HG02884 (cell line): Measurements from ENCODE around the gene PPARA.

Experiments used
- ATAC-seq: cut with Tn5 transposase; IDR thresholded peaks from one replicate; pipeline ENCODE4 v1.9.1; 2021; ENCODE audit warnings: mild to moderate bottlenecking, moderate library complexity; ENCODE audit not compliant: unreplicated experiment

The PPARA gene

GRCh38 chr22:46113910-46114517, 36.3 kb upstream of the PPARA start:
- no peak for ATAC-seq

DNA sequence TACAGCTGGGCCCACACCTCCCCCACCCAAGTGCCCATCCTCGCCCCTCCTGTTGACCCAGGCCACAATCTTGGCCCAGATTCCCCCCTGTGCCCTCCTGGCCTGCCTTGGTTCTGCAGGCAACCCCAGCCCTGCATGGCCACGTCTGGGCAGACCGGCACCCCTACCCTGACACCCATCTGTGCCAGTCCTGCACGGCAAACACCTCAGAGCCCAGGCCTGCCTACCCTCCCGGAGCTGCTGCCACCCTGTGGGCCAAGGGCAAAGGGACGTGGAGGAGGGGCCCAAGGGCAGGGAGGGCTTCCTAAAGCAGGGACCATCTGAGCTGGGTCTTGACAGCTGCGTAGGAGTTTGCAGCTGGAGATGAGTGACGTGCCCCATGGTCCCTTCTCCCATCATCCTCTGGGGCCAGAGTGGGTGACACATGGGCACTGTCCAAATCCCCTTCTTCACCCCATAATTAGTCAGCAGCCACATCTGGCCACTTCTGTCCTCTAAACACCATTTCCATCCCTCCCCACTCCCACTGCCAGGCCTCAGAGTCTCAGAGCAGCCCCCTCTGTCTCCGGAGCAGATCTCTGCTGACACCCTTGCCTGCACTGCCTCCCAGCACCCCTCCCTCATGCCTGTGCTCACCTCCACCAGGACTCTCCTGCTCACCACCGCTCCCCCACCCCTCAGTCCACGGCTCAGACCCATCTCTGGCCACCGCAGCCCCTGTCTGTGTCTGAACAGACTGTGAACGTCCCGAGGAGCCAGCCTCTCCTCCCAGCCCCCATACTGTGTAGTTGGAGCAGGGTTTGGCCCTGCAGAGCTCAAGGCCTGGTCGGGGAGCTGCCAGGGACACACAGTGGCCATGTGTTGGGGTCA, 35.6 kb upstream of the PPARA start:
- no peak for ATAC-seq

DNA sequence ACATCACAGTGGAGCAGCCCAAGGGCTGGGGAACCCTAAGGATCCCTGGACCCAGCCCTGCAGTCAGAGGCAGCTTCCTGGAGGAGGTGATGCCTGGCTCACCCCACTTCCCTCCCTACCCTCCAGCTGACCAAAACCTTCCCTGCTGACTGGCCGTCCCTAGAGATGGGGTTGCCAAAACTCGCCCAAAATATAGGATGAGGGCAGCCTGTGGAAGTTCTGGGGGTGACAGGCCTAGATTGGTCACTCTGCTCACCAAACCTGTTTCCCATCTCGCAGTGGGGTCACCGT, 35.0 kb upstream of the PPARA start:
- ATAC-seq, result no peak

- ATAC-seq, result no peak
These were observed 34.4 kb upstream of the PPARA start for GRCh38 chr22:46115755-46116490.

GRCh38 chr22:46116491-46116958, 33.8 kb upstream of the PPARA start:
- no peak for ATAC-seq

GRCh38 chr22:46117206-46118199, 32.8 kb upstream of the PPARA start:
- ATAC-seq, result no peak

GRCh38 chr22:46119093-46119728, 31.1 kb upstream of the PPARA start:
- ATAC-seq, result no peak

DNA sequence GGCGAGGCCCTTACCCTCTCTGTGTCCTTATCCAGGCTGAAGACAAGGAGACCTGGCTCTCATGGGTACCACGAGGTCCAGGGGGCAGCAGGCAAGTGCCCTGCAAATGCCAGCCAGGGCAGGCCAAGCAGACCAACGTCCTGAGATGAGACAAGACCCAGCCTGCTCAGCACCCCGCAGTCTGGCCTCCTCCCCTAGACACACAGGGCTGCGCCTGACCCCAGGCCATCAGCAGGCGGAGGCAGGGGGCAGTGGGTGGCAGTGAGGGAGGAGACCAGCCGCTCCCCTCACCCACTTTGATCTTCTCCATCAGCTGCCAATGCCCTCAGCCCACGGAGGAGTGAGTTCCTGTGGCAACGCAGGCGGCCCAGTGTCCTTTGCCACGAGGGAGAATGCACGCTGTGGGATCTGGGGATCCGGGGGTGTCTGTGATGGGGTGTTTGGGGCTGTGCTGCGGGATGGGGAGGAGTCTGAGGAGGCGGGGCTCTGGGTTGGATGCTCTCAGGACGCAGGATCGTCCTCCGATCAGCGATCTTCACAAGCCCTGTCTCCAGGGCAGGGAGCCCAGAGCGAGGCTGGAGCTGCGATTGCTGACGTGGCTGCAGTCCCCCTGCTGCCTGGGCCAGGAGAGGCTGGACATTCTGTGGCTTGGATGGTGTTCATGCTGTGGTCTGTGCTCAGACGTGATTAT, 30.5 kb upstream of the PPARA start:
- ATAC-seq, result no peak

GRCh38 chr22:46120420-46120737, 29.9 kb upstream of the PPARA start:
- ATAC-seq, result no peak

- ATAC-seq, result no peak
These were observed 29.2 kb upstream of the PPARA start for GRCh38 chr22:46121079-46121478.

- no peak for ATAC-seq
These were observed 28.6 kb upstream of the PPARA start for GRCh38 chr22:46121523-46122287.

GRCh38 chr22:46122511-46122971, 27.8 kb upstream of the PPARA start:
- ATAC-seq, result no peak

GRCh38 chr22:46122980-46123693, 27.2 kb upstream of the PPARA start:
- ATAC-seq, result no peak

- ATAC-seq, result no peak
These were observed 26.5 kb upstream of the PPARA start for GRCh38 chr22:46123694-46124382.

DNA sequence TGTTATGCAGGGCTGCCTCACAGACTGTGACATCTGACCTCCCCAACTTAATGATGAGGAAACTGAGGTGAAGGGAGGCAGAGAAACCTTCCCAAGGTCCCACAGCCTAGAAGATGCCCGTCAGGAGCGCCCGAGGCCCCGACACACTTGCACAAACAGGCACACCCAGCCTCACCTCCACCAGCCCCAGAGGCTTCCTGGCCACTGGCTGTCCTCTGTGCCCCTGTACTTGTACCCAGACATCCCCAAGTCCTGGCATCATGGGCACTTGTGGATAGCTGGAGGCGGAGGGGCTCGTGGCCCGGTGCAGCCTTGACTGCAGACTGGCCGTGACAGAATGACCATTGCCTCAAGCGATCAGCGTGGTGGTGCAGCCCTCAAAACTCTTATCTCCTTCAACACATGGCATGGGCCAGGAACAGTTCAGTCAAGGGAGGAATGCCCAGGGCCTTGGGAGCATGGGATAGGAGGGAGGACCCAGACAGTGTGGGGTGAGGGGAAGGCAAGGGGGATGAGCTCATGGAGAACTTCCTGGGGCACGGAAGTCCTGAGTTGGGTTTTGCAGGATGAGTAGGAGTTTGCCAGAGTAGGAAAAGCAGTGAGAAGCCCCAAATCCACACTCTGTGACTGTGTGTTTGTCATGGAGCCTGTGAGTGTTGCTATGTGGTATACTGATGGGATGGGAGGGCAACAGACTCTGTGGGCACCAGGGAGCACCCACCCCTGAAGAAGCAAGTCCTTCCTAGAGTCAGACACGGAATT, 25.8 kb upstream of the PPARA start:
- no peak for ATAC-seq

DNA sequence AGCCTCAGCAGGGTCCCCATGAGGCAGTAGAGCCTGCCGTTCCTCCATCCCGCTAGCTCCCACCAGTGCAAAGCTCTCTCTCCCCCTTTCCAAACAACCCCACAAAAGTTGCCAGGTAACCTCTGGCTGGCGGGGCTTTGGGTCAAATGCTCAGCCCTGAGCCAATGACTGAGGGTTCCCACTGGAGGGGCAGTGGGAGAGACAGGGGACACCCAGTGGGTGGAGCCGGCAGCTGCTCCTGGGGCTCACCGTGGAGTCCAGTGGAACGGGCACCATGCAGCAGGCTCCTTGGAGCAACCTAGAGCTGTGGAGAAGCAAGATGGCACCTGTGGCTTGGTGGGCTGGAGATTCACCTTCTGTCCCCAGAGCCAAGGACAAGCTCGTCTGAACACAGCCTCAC, 25.0 kb upstream of the PPARA start:
- ATAC-seq, result no peak
